ENCODE data around the gene GPR143. TPM values are rescaled to one million over a fixed set of nuclear protein-coding genes. Genes with fewer than 3 reads are reported as not detected.

Gene GPR143
- total RNA-seq, 1 donor from 2014 or later: 16.8 TPM

- Mint-ChIP-seq H3K9me3 (ENCODE audit: unreplicated experiment) (no peaks in the 10 kb centered on the region), H3K4me3 (ENCODE audit: unreplicated experiment) (no peak overlapping the region), H3K27me3 (ENCODE audit: unreplicated experiment) (no peaks in the 10 kb centered on the region), H3K27ac (ENCODE audit: unreplicated experiment) (no peak overlapping the region), H3K4me1 (ENCODE audit: unreplicated experiment) (no peaks in the 10 kb centered on the region), H3K36me3 (ENCODE audit: low read depth, unreplicated experiment) (no peaks in the 10 kb centered on the region)
- no peak for TF ChIP-seq CTCF (IDR thresholded peaks at IDR 0.05; ENCODE audit: unreplicated experiment)
- no peak for DNase-seq (ENCODE audit: low spot score)
These were observed 84.2 kb downstream of the GPR143 start for GRCh38 chrX:9681422-9681821.

GRCh38 chrX:9681011-9681410 lies 84.6 kb downstream of the GPR143 start:
- no peaks in the 10 kb centered on the region for H3K9me3 Mint-ChIP-seq (ENCODE audit: unreplicated experiment)
- no peak overlapping the region for H3K4me3 Mint-ChIP-seq (ENCODE audit: unreplicated experiment)
- TF ChIP-seq CTCF (IDR thresholded peaks at IDR 0.05; ENCODE audit: unreplicated experiment): no peak

GRCh38 chrX:9678215-9678965 lies 87.3 kb downstream of the GPR143 start:
- Mint-ChIP-seq H3K27me3 (ENCODE audit: unreplicated experiment) (no peaks in the 10 kb centered on the region), H3K36me3 (ENCODE audit: low read depth, unreplicated experiment) (no peaks in the 10 kb centered on the region), H3K4me3 (ENCODE audit: unreplicated experiment) (no peak overlapping the region), H3K4me1 (ENCODE audit: unreplicated experiment) (no peaks in the 10 kb centered on the region), H3K27ac (ENCODE audit: unreplicated experiment) (no peak overlapping the region), H3K9me3 (ENCODE audit: unreplicated experiment) (no peaks in the 10 kb centered on the region)
- no peak for DNase-seq (ENCODE audit: low spot score)
- TF ChIP-seq CTCF (IDR thresholded peaks at IDR 0.05; ENCODE audit: unreplicated experiment): no peak

More at GRCh38 chrX:9681011-9681410, 84.6 kb downstream of the GPR143 start:
- DNase-seq (ENCODE audit: low spot score): no peak
- H3K4me1 Mint-ChIP-seq (ENCODE audit: unreplicated experiment): no peaks in the 10 kb centered on the region
- H3K27me3 Mint-ChIP-seq (ENCODE audit: unreplicated experiment): no peaks in the 10 kb centered on the region
- H3K36me3 Mint-ChIP-seq (ENCODE audit: low read depth, unreplicated experiment): no peaks in the 10 kb centered on the region
- H3K27ac Mint-ChIP-seq (ENCODE audit: unreplicated experiment): no peak overlapping the region

GRCh38 chrX:9677098-9677739 lies 88.4 kb downstream of the GPR143 start:
- peaks cover 3% of the 10 kb centered on the region for H3K4me1 Mint-ChIP-seq (ENCODE audit: unreplicated experiment)
- TF ChIP-seq CTCF (IDR thresholded peaks at IDR 0.05; ENCODE audit: unreplicated experiment): no peak
- H3K9me3 Mint-ChIP-seq (ENCODE audit: unreplicated experiment): no peaks in the 10 kb centered on the region
- no peak overlapping the region for H3K27ac Mint-ChIP-seq (ENCODE audit: unreplicated experiment)
- peaks cover 5% of the 10 kb centered on the region for H3K36me3 Mint-ChIP-seq (ENCODE audit: low read depth, unreplicated experiment)
- no peak overlapping the region for H3K4me3 Mint-ChIP-seq (ENCODE audit: unreplicated experiment)
- no peaks in the 10 kb centered on the region for H3K27me3 Mint-ChIP-seq (ENCODE audit: unreplicated experiment)
- DNase-seq (ENCODE audit: low spot score): no peak

- peaks cover 3% of the 10 kb centered on the region for H3K4me1 Mint-ChIP-seq (ENCODE audit: unreplicated experiment)
- no peaks in the 10 kb centered on the region for H3K9me3 Mint-ChIP-seq (ENCODE audit: unreplicated experiment)
- no peaks in the 10 kb centered on the region for H3K27me3 Mint-ChIP-seq (ENCODE audit: unreplicated experiment)
- no peak overlapping the region for H3K4me3 Mint-ChIP-seq (ENCODE audit: unreplicated experiment)
- DNase-seq (ENCODE audit: low spot score): no peak
- H3K36me3 Mint-ChIP-seq (ENCODE audit: low read depth, unreplicated experiment): peaks cover 6% of the 10 kb centered on the region
- TF ChIP-seq CTCF (IDR thresholded peaks at IDR 0.05; ENCODE audit: unreplicated experiment): no peak
- H3K27ac Mint-ChIP-seq (ENCODE audit: unreplicated experiment): no peak overlapping the region
These were observed 88.9 kb downstream of the GPR143 start for GRCh38 chrX:9676738-9677097.
